HepG2 (cell line): ENCODE data around the gene NUBP2. TPM values are rescaled to one million over a fixed set of nuclear protein-coding genes. Genes with fewer than 3 reads are reported as not detected.
A peak's percentile ranks its signal among the peaks of the same experiment; 100 is the strongest.

Experiments used
- AKAP8 ChIP-seq: sonication (generic); formaldehyde crosslinking; IDR thresholded peaks from 2 replicates; pipeline ENCODE4 v1.5.1; 2020; ENCODE audit warnings: mild to moderate bottlenecking, missing genetic modification reagents
- CREB1 ChIP-seq, 2 experiments: fragments of 450-650 bp in 1 of 2; IDR thresholded peaks; 2 replicates each; pipeline ENCODE4 v1.6.1; 2016 to 2017; ENCODE audit warnings: control low read depth in 1 of 2, mild to moderate bottlenecking in 1 of 2, missing compliant biosample characterization in 1 of 2, missing genetic modification characterization in 1 of 2
- DMAP1 ChIP-seq: IDR thresholded peaks from 2 replicates; pipeline ENCODE4 v1.6.1; 2016
- FOXO4 ChIP-seq: sonication (generic); formaldehyde crosslinking; conservative IDR thresholded peaks from 2 replicates; pipeline ENCODE4 v1.8.1; 2023; ENCODE audit warnings: missing genetic modification reagents
- IKZF1 ChIP-seq: fragments of 450-650 bp; IDR thresholded peaks from 2 replicates; pipeline ENCODE4 v1.7.1; 2016
- MBNL3 ChIP-seq: fragments of 250-450 bp; sonication (Bioruptor Pico); conservative IDR thresholded peaks from 2 replicates; pipeline ENCODE4 v1.8.0; 2022; ENCODE audit warnings: mild to moderate bottlenecking, inconsistent platforms
- MED13 ChIP-seq: sonication (generic); formaldehyde crosslinking; IDR thresholded peaks from 2 replicates; pipeline ENCODE4 v1.5.0; 2020; ENCODE audit warnings: missing genetic modification reagents
- MLX ChIP-seq: IDR thresholded peaks from 2 replicates; pipeline ENCODE4 v1.6.1; 2016
- NPAS2 ChIP-seq: sonication (generic); formaldehyde crosslinking; IDR thresholded peaks from 2 replicates; pipeline ENCODE4 v1.8.0; 2022; ENCODE audit warnings: mild to moderate bottlenecking, missing genetic modification reagents, borderline replicate concordance
- NRL ChIP-seq: sonication (generic); formaldehyde crosslinking; IDR thresholded peaks from 2 replicates; pipeline ENCODE4 v1.5.0; 2020; ENCODE audit warnings: missing genetic modification reagents, mild to moderate bottlenecking, moderate library complexity, borderline replicate concordance
- PPARG ChIP-seq: conservative IDR thresholded peaks from 2 replicates; pipeline ENCODE4 v1.6.1; 2016; ENCODE audit warnings: missing biosample characterization, missing genetic modification reagents
- RBAK ChIP-seq: sonication (generic); formaldehyde crosslinking; IDR thresholded peaks from 2 replicates; pipeline ENCODE4 v1.5.1; 2020; ENCODE audit warnings: mild to moderate bottlenecking, missing genetic modification reagents
- RNF2 ChIP-seq: fragments of 450-650 bp; conservative IDR thresholded peaks from 2 replicates; pipeline ENCODE4 v1.6.1; 2016; ENCODE audit warnings: low read depth
- SOX5 ChIP-seq: IDR thresholded peaks from 2 replicates; pipeline ENCODE4 v1.6.1; 2016; ENCODE audit warnings: borderline replicate concordance
- THYN1 ChIP-seq: sonication (generic); formaldehyde crosslinking; IDR thresholded peaks from 2 replicates; pipeline ENCODE4 v1.8.1; 2023; ENCODE audit warnings: low read depth, mild to moderate bottlenecking, moderate library complexity, missing genetic modification reagents, borderline replicate concordance
- TRAFD1 ChIP-seq: sonication (generic); formaldehyde crosslinking; IDR thresholded peaks from 2 replicates; pipeline ENCODE4 v1.5.1; 2020; ENCODE audit warnings: missing genetic modification reagents, mild to moderate bottlenecking, borderline replicate concordance
- ZNF143 ChIP-seq: sonication (generic); formaldehyde crosslinking; IDR thresholded peaks from 2 replicates; pipeline ENCODE4 v1.4.0; 2020; ENCODE audit warnings: missing genetic modification reagents
- ZNF33A ChIP-seq: sonication (generic); formaldehyde crosslinking; IDR thresholded peaks from 2 replicates; pipeline ENCODE4 v1.5.1; 2020; ENCODE audit warnings: missing genetic modification reagents, mild to moderate bottlenecking, moderate library complexity, borderline replicate concordance
- ZNF546 ChIP-seq: sonication (generic); formaldehyde crosslinking; conservative IDR thresholded peaks from 2 replicates; pipeline ENCODE4 v1.8.1; 2023; ENCODE audit warnings: mild to moderate bottlenecking, missing genetic modification reagents
- ZNF773 ChIP-seq: sonication (generic); formaldehyde crosslinking; IDR thresholded peaks from 2 replicates; pipeline ENCODE4 v1.4.0; 2020; ENCODE audit warnings: missing genetic modification reagents, borderline replicate concordance
- ZNF780A ChIP-seq: sonication (generic); formaldehyde crosslinking; IDR thresholded peaks from 2 replicates; pipeline ENCODE4 v1.8.0; 2022; ENCODE audit warnings: mild to moderate bottlenecking, missing genetic modification reagents, moderate library complexity
- polyA plus RNA-seq, 8 experiments: library from polyadenylated mRNA; depleted of rRNA in 3 of 8; stranded (reverse) in 7 of 8; unstranded in 1 of 8; fragments of >200 nt; fragmentation: Illumina TruSeq in 4 of 8; extraction: Trizol in 4 of 8; gene quantifications; 2 replicates each; pipeline versions ENCODE4 v1.2.1 to v1.2.3, GENCODE V29; 2011 to 2016; ENCODE audit warnings: low read depth in 4 of 8, missing spikeins in 1 of 8, mixed read lengths in 1 of 8; ENCODE audit not compliant: insufficient read depth in 1 of 8
- total RNA-seq, 5 experiments: library from RNA; depleted of rRNA; stranded (reverse); fragments of >200 nt; fragmentation: Illumina TruSeq; extraction: Trizol; gene quantifications; 2 replicates each; pipeline ENCODE4 v1.2.3, GENCODE V29; 2016; ENCODE audit warnings: low read depth in 1 of 5
- TF ChIP-seq, protein P1 (sequence below): sonication (generic); formaldehyde crosslinking; IDR thresholded peaks from 2 replicates; pipeline ENCODE4 v1.5.0; 2020; ENCODE audit warnings: mild to moderate bottlenecking, missing genetic modification reagents
- TF ChIP-seq, protein P2 (sequence below): sonication (generic); formaldehyde crosslinking; IDR thresholded peaks from 2 replicates; pipeline ENCODE4 v1.4.0; 2020; ENCODE audit warnings: missing genetic modification reagents; ENCODE audit errors: not compliant biosample characterization

NUBP2 gene
- total and polyA plus RNA-seq, 2 of the 13 experiments (the other 11 are each of a cell fraction or from before 2014, with no cell fraction given): 25.7 to 61.5 TPM

GRCh38 chr16:1782408-1783264 lies at the start of gene NUBP2, which contains the start of gene SPSB3 (continued):
- TF ChIP-seq MBNL3 (CRISPR knock-in tag) (no peak), FOXO4 (CRISPR knock-in tag) (no peak), CREB1 (IDR thresholded peaks at IDR 0.05) (peak; percentile 98), CREB1 (CRISPR knock-in tag; IDR thresholded peaks at IDR 0.05) (peak; percentile 99), TRAFD1 (no peak), RNF2 (0 out of 2 replicates have a peak, but pooled peaks have one; percentile 20), RBAK (CRISPR knock-in tag) (no peak), PPARG (CRISPR knock-in tag) (peak; percentile 31; the same call in 1 of the 2 replicates), NPAS2 (CRISPR knock-in tag) (no peak), MED13 (CRISPR knock-in tag) (no peak), SOX5 (CRISPR knock-in tag) (no peak), IKZF1 (no peak), ZNF33A (CRISPR knock-in tag) (no peak), AKAP8 (CRISPR knock-in tag) (no peak), ZNF773 (CRISPR knock-in tag) (no peak), ZNF780A (CRISPR knock-in tag) (no peak), DMAP1 (CRISPR knock-in tag) (peak; percentile 56; the same call in 1 of the 2 replicates), ZNF546 (CRISPR knock-in tag) (no peak), MLX (CRISPR knock-in tag) (no peak), NRL (CRISPR knock-in tag) (no peak; the same call in 1 of the 2 replicates), ZNF143 (no peak), THYN1 (CRISPR knock-in tag) (no peak)
- TF ChIP-seq, protein P1, sequence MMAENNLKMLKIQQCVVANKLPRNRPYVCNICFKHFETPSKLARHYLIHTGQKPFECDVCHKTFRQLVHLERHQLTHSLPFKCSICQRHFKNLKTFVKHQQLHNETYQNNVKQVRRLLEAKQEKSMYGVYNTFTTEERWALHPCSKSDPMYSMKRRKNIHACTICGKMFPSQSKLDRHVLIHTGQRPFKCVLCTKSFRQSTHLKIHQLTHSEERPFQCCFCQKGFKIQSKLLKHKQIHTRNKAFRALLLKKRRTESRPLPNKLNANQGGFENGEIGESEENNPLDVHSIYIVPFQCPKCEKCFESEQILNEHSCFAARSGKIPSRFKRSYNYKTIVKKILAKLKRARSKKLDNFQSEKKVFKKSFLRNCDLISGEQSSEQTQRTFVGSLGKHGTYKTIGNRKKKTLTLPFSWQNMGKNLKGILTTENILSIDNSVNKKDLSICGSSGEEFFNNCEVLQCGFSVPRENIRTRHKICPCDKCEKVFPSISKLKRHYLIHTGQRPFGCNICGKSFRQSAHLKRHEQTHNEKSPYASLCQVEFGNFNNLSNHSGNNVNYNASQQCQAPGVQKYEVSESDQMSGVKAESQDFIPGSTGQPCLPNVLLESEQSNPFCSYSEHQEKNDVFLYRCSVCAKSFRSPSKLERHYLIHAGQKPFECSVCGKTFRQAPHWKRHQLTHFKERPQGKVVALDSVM: no peak
- TF ChIP-seq, protein P2, sequence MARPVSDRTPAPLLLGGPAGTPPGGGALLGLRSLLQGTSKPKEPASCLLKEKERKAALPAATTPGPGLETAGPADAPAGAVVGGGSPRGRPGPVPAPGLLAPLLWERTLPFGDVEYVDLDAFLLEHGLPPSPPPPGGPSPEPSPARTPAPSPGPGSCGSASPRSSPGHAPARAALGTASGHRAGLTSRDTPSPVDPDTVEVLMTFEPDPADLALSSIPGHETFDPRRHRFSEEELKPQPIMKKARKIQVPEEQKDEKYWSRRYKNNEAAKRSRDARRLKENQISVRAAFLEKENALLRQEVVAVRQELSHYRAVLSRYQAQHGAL (CRISPR knock-in tag): no peak
